ENCODE measurements around the gene NODAL.

Gene NODAL

GRCh38 chr10:70462349-70462984, 21.0 kb upstream of the NODAL start:
- no peak for DNase-seq

DNA sequence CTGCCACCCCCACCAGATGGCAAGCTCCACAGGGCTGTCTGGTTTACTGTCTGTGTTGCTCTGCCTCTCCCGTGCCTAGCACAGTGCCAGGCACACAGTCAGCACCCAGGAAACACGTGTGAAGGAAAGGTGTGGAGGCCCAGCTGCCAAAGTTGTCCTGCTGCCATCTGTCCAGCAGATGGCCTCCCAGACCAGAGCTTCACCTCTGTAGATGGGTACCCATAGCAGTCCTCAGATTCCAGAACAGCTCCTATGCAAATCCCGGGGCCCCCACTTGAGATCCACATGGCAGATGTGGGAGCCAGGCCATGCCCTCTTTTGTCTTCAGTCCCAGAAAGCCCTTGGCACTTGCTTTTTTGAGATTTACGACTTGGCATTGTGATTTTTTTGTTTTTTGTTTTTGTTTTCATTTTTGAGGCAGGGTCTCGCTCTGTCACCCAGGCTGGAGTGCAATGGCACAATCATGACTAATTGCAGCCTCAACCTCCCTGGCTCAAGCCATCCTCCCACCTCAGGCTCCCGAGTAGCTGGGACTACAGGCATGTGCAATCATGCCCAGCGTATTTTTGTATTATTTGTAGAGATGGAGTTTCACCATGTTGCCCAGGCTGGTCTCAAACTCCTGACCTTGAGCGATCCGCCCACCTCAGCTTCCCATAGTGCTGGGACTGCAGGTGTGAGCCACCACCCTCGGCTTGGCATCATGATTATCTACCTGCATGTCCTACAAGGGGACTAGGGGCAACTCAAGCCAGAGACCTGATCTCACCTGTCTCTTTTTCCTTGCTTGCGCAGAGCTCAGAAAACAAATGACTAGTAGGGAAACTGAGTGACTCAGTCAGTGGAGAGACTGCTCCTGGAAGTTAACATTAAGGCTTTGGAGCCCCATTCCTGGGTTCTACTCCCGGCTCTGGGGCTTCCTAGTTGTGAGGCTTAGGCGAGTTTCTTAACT, 20.2 kb upstream of the NODAL start:
- DNase-seq: peak; percentile 35

- DNase-seq: no peak
These were observed 18.5 kb upstream of the NODAL start for GRCh38 chr10:70459774-70460490.

- DNase-seq: no peak
These were observed 17.7 kb upstream of the NODAL start for GRCh38 chr10:70459061-70459773.

DNA sequence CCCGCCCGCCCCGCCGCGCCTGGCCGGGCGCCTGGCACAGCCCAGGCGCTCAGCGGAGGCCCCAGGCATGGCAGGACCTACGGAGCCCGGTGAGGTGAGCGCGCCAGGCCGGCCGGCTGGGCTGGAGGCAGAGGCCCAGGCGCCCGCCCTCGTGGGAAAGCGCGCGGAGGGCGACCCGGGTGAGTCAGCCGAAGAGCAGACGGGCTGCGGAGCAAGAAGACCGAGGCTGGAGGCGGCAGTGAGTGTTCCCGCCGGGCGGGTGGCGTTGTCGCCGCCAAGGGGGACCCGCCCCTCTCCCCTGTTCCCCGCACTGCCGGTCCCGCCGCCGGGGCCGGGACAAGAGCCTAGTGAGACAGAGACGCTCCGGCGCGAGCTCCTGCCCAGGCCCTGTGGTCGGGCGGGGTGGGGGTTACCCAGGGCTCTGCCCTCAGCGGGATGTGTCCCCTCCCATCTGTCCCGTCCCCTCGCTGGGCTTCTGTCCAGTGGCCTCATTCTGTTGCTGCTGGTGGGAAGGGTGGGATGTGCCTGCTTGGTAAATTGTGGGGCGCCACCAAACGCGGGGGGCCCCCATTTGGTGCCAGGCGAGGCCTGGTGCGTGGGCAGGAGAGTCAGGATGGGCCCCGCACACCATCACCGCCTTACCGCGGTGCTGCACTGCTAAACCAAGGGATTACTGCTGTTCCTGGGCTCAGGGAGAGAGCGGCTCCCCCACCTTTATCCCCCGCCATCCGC, 17.0 kb upstream of the NODAL start:
- peak; percentile 5 for DNase-seq

DNA sequence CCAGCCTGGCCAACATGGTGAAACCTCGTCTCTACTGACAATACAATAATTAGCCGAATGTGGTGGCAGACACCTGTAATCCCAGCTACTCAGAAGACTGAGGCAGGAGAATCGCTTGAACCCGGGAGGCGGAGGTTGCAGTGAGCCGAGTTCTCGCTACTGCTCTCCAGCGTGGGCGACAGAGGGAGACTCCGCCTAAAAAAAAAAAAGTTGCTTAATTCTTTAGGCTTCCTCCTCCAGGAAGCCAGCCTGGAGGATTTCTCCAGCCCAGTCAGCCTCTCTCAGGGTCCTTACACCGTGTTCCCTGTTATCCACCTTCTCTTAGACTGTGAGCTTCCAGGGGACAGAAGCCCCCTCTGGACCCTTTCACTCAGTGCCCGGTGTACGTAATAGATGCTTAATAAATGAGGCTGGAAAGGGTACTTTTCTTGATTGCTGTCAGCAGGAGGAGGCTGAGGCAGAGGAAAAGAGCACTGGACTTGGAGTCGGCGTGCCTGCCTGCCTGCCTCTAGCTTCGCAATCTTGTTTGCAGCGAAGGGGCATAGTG, 16.4 kb upstream of the NODAL start:
- DNase-seq: no peak

GRCh38 chr10:70456164-70456563, 14.7 kb upstream of the NODAL start:
- DNase-seq: no peak

DNA sequence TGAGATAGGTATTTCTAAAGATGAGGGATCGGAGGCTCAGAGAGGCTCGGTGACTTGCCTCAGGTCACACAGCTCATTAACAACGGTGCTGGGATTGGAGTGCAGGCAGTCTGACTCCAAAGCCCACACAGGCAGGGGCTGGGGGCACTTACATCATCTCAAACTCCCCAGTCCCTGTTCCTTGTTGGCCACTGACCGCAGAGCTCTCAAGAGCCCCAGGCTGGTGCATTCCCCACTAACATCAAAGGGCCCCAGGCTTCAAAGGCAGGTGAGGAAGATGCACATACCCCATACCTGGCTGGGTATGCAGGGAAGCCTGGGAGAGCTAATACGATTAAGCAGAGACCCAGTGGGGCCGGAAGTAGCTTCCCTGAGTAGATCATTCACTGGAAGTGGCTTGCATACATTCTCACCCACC, 13.7 kb upstream of the NODAL start:
- no peak for DNase-seq

GRCh38 chr10:70448236-70448635, 6.8 kb upstream of the NODAL start:
- DNase-seq: no peak

- no peak for DNase-seq
These were observed 4.5 kb upstream of the NODAL start for GRCh38 chr10:70445718-70446657.

- DNase-seq: no peak
These were observed 3.3 kb upstream of the NODAL start for GRCh38 chr10:70444744-70445143.

- no peak for DNase-seq
These were observed 979 bp upstream of the NODAL start for GRCh38 chr10:70442332-70442988.

DNA sequence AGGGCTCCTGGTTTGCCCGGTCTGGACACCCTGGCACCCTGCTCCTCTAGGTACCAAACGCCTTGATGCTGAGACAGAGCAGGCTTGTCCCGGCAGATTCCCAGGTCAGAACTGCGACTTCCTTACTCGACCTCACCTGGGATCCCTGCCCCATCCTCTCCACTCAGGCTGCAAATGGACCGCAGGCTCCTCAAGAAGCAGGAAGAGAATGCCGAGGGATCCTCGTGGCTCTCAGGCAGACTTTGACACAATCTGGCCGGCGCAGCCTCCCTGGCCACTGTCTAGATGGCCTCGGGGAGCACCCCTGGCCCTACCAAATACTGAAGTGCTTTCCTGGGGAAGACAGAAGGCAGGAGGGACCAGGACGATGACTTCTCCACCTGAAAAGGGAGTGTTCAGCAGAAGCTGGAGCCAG, 421 bp upstream of the NODAL start:
- DNase-seq: no peak

DNA sequence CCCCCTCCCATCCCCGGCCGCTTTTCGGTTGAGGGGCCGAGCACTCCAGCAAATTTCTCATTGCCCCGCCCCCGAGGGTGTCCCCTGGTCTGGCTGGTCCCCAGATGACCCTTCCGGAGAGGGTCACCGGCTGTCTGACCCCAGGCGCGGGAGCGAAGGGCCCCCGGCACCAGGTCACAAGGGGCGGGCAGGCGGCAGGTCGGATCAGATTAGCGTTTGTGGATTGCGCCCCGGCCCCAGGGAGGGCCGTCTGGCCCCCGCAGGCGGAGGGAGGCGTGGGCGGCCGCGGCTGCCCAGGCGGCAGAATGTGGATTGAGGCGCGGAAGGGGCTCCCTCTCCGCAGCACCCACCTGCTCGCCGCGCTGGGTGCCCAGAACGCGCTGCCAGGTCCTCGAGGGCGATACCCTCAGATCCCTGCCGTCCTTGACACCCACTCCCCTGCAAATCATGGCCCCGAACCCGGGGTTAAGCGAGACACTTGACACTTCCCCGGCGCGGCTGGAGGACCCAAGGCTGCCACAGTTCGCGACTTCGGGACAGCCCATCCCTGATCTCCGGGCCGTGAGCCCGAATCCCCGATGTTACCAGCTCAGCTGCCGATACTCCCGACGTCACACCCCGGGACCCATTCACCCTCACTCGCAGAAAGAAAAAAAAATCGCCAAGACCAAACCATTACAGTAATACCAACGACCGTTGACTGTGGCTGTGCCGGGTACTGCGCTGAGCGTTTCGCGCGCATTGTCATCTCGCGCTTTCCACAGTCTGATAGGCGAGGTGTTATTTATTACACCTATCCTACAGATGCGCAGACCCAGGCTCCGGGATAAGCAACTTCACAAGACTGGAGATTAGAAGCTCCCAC, 953 bp downstream of the NODAL start:
- DNase-seq: no peak

- DNase-seq: no peak
These were observed 3.8 kb downstream of the NODAL start for GRCh38 chr10:70437721-70438120.

DNA sequence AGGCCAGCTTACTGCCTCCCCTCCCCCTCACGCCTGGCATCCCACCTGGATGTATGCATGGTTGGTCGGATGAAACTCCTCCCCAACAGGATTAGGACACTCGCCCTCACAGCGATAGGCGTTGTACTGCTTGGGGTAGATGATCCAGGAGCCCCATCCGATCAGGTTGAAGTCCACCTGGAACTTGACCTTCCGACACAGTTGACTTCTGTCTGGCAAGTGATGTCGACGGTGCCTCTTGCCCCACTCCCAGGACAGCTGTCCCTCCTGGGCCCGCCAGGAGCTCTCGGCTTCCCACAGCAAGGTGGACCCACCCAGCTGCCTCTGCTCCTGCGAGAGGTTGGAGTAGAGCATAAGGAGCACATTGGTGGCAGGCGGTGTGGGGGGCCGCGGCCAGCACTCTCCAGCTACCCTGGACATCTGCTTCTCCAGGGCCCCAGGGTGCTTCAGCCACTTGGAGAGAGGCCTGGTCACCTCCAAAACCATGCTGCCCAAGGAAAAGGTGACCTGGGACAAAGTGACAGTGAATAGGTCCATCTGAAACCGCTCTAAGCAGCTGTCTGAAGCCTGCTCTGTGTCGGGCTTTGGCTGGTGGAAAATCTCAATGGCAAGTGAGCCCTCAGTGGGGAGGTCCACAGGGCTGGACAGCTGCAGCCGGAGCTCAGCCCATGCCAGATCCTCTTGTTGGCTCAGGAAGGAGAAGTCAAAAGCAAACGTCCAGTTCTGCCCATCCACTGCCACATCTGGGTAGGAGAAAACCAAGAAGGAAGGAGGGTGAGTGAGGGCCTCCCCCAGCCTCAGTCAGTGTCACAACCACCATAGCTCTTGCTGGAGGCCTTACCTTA, 6.0 kb downstream of the NODAL start:
- no peak for DNase-seq

- DNase-seq: no peak
These were observed 7.8 kb downstream of the NODAL start for GRCh38 chr10:70433581-70434280.
